Measurements from ENCODE around the gene ALDH7A1. TPM values are rescaled to one million over a fixed set of nuclear protein-coding genes. Genes with fewer than 3 reads are reported as not detected.
A peak's percentile ranks its signal among the peaks of the same experiment; 100 is the strongest.

The ALDH7A1 gene
- 44.2 and 46.7 TPM in 2 replicates for total RNA-seq

GRCh38 chr5:126594748-126595485 lies at the start of gene ALDH7A1:
Gene ALDH7A1 (minus strand): TSS chr5:126595219. CDS start chr5:126595198, 21 bp downstream.
- FAIRE-seq (no peak), DNase-seq (ENCODE audit: low read depth) (peak; percentile 75)
- Histone ChIP-seq H3K4me3 (ENCODE audit: low read depth, low read length) (peak within 1 kb of the TSS; percentile 59), H3K36me3 (ENCODE audit: control insufficient read depth, insufficient read depth, low read length) (peaks cover 5% of the 10 kb centered on the region), H3K27me3 (ENCODE audit: control insufficient read depth, insufficient read depth, low read length) (no peaks in the 10 kb centered on the region)
- TF ChIP-seq CTCF (IDR thresholded peaks at IDR 0.05; ENCODE audit: insufficient read depth, low read length, severe bottlenecking) = peak; percentile 50

DNA sequence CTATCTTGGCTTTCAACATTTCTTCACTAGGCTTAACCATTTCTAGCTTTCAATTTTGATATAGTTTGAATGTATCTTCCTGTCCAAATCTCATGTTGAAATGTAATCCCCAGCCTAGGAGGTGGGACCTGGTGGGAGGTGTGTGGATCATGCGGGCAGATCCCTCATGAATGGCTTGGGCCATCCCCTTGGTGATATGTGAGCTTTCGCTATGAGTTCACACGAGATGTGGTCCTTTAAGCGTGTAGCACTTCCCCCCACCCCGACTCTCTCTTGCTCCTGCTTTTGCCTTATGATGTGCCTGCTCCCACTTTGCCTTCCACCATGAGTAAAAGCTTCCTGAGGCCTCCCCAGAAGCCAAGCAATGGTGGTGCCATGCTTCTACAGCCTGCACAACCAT lies 46.4 kb upstream of the ALDH7A1 start:
- no peak for FAIRE-seq
- no peak for TF ChIP-seq CTCF (IDR thresholded peaks at IDR 0.05; ENCODE audit: insufficient read depth, low read length, severe bottlenecking)

DNA sequence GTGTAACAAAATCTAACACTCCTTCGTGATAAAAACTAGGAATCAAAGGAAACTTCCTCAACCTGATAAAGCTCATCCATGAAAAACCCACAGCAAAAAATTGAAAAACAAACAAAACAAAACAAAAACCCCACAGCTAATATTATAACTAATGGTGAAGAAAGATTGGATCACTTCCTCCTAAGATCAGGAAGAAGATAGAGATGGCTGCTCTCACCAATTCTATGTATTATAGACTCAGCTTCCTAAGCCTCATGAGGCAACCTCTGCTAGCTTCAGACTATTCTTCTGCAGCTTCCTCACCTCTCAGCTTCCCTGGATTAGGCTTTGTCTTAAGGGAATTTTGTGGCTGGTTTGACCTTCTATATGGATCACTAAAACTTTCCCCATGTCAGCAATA lies 45.8 kb upstream of the ALDH7A1 start:
- DNase-seq (ENCODE audit: low read depth) = no peak
- H3K27me3 ChIP-seq (ENCODE audit: control insufficient read depth, insufficient read depth, low read length) = no peaks in the 10 kb centered on the region
- H3K36me3 ChIP-seq (ENCODE audit: control insufficient read depth, insufficient read depth, low read length) = no peaks in the 10 kb centered on the region
- H3K4me3 ChIP-seq (ENCODE audit: low read depth, low read length) = no peak overlapping the region
- FAIRE-seq = no peak
- no peak for TF ChIP-seq CTCF (IDR thresholded peaks at IDR 0.05; ENCODE audit: insufficient read depth, low read length, severe bottlenecking)

More for the DNA sequence above, 46.4 kb upstream of the ALDH7A1 start:
- DNase-seq (ENCODE audit: low read depth) = no peak
- Histone ChIP-seq H3K27me3 (ENCODE audit: control insufficient read depth, insufficient read depth, low read length) (no peaks in the 10 kb centered on the region), H3K36me3 (ENCODE audit: control insufficient read depth, insufficient read depth, low read length) (no peaks in the 10 kb centered on the region), H3K4me3 (ENCODE audit: low read depth, low read length) (no peak overlapping the region)

DNA sequence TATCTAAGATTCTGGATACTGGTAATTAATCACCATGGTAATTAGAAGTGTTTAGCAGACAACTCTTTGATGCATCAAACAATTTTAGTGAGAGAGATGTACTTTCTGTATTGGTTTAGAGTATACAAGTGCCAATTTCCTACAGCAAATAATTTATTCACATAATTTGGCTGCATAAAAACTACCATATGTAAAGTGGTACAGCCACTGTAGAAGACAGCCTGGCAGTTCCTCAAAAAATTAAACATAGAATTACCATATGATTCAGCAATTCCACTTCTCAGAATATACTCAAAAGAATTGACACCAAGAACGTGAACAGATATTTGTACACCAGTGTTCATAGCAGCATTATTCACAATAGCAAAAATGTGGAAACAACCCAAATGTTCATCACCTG lies 41.9 kb upstream of the ALDH7A1 start:
- H3K27me3 ChIP-seq (ENCODE audit: control insufficient read depth, insufficient read depth, low read length) = no peaks in the 10 kb centered on the region
- H3K36me3 ChIP-seq (ENCODE audit: control insufficient read depth, insufficient read depth, low read length) = no peaks in the 10 kb centered on the region
- DNase-seq (ENCODE audit: low read depth) (no peak), FAIRE-seq (no peak)
- H3K4me3 ChIP-seq (ENCODE audit: low read depth, low read length) = no peak overlapping the region
- TF ChIP-seq CTCF (IDR thresholded peaks at IDR 0.05; ENCODE audit: insufficient read depth, low read length, severe bottlenecking) = no peak

- no peaks in the 10 kb centered on the region for H3K36me3 ChIP-seq (ENCODE audit: control insufficient read depth, insufficient read depth, low read length)
- TF ChIP-seq CTCF (IDR thresholded peaks at IDR 0.05; ENCODE audit: insufficient read depth, low read length, severe bottlenecking) = no peak
- no peak for DNase-seq (ENCODE audit: low read depth)
- no peak overlapping the region for H3K4me3 ChIP-seq (ENCODE audit: low read depth, low read length)
- no peaks in the 10 kb centered on the region for H3K27me3 ChIP-seq (ENCODE audit: control insufficient read depth, insufficient read depth, low read length)
- FAIRE-seq = no peak
Observed at GRCh38 chr5:126635585-126635984, 40.6 kb upstream of the ALDH7A1 start.

GRCh38 chr5:126633552-126633951 lies 38.5 kb upstream of the ALDH7A1 start:
- TF ChIP-seq CTCF (IDR thresholded peaks at IDR 0.05; ENCODE audit: insufficient read depth, low read length, severe bottlenecking) = no peak
- FAIRE-seq (no peak), DNase-seq (ENCODE audit: low read depth) (no peak)
- Histone ChIP-seq H3K27me3 (ENCODE audit: control insufficient read depth, insufficient read depth, low read length) (no peaks in the 10 kb centered on the region), H3K36me3 (ENCODE audit: control insufficient read depth, insufficient read depth, low read length) (no peaks in the 10 kb centered on the region), H3K4me3 (ENCODE audit: low read depth, low read length) (no peak overlapping the region)

All from bronchial epithelial cell (primary cell).